ENCODE measurements around the gene ABCC8. TPM values are rescaled to one million over a fixed set of nuclear protein-coding genes. Genes with fewer than 3 reads are reported as not detected.

Gene ABCC8
- total and polyA plus RNA-seq, 2 donors (not counting 3 experiments of a cell fraction or from before 2014, with no cell fraction given), result not detected

DNA sequence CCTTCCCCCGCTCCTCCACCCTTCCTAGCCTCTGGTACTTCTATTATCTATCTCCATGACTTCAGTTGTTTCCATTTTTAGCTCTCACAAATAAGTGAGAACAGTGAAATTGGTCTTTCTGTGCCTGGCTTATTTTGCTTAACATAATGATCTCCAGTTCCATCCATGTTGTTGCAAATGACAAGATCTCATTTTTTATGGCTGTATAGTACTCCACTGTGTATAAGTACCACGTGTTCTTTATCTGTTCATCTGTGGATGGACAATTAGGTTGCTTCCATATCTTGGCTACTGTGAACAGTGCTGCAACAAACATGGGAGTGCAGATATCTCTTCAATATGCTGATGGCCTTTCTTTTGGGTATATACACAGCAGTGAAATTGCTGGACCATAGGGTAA is 6.9 kb upstream of the ABCC8 start:
- DNase-seq (ENCODE audit: low read depth, low spot score) (no peak), FAIRE-seq (no peak)
- CTCF ChIA-PET, result no interaction called here
- no TSS peak for BruUV-seq (replicated peaks)
- Histone ChIP-seq H3K27me3 (ENCODE audit: control insufficient read depth in 2 of 2, insufficient read depth in 2 of 2, low read length in 2 of 2) (peaks cover 0 to 7% of the 10 kb centered on the region in 2 experiments), H3K79me2 (ENCODE audit: control insufficient read depth, insufficient read depth, low read length) (no peaks in the 10 kb centered on the region), H3K4me3 (replicated peaks in 1 of 3; ENCODE audit: insufficient read depth in 1 of 3, low read depth in 1 of 3, low read length in 3 of 3) (no peak overlapping the region), H3K36me3 (ENCODE audit: control insufficient read depth in 2 of 2, extremely low read depth in 1 of 2, insufficient read depth in 2 of 2, low read length in 2 of 2) (no peaks in the 10 kb centered on the region), H3K9me1 (replicated peaks; ENCODE audit: control insufficient read depth, extremely low read depth, insufficient read depth, low read length) (no peaks in the 10 kb centered on the region), H2AFZ (ENCODE audit: low read depth, low read length) (no peak overlapping the region), H3K4me2 (ENCODE audit: insufficient read depth, low read length) (no peak overlapping the region), H3K27ac (ENCODE audit: insufficient read depth, low read depth, low read length) (no peak overlapping the region), H3K9ac (replicated peaks; ENCODE audit: extremely low read depth, insufficient read depth, low read length) (no peak overlapping the region), H3K9me3 (replicated peaks; ENCODE audit: control insufficient read depth, insufficient read depth, low read length) (no peaks in the 10 kb centered on the region), H4K20me1 (replicated peaks; ENCODE audit: control insufficient read depth, extremely low read depth, insufficient read depth, low read length) (no peaks in the 10 kb centered on the region), H3K4me1 (ENCODE audit: control insufficient read depth, extremely low read depth, insufficient read depth, low read length) (no peaks in the 10 kb centered on the region)
- dilution Hi-C loops (cut with MboI; ENCODE audit: extremely low pct_ligation_motif_present, low sequenced_read_pairs) (no loop called here), intact Hi-C loops (cut with micrococcal nuclease) (no loop called here)
- POLR2A ChIA-PET, result no interaction called here
- TF ChIP-seq POLR2AphosphoS5 (IDR thresholded peaks at IDR 0.05; ENCODE audit: insufficient read depth, low read depth, low read length), result no peak
- TF ChIP-seq GATA2 (IDR thresholded peaks at IDR 0.05; ENCODE audit: insufficient read depth, insufficient read length, low read depth, low read length), result no peak
- TF ChIP-seq FOS (IDR thresholded peaks at IDR 0.05; ENCODE audit: borderline replicate concordance, insufficient read depth, low read length), result no peak
- no peak for TF ChIP-seq MYC (IDR thresholded peaks at IDR 0.05; ENCODE audit: low read depth, low read length)
- TF ChIP-seq JUN (IDR thresholded peaks at IDR 0.05; ENCODE audit: borderline replicate concordance, insufficient read depth, insufficient read length, low read depth), result no peak
- TF ChIP-seq, protein P1, sequence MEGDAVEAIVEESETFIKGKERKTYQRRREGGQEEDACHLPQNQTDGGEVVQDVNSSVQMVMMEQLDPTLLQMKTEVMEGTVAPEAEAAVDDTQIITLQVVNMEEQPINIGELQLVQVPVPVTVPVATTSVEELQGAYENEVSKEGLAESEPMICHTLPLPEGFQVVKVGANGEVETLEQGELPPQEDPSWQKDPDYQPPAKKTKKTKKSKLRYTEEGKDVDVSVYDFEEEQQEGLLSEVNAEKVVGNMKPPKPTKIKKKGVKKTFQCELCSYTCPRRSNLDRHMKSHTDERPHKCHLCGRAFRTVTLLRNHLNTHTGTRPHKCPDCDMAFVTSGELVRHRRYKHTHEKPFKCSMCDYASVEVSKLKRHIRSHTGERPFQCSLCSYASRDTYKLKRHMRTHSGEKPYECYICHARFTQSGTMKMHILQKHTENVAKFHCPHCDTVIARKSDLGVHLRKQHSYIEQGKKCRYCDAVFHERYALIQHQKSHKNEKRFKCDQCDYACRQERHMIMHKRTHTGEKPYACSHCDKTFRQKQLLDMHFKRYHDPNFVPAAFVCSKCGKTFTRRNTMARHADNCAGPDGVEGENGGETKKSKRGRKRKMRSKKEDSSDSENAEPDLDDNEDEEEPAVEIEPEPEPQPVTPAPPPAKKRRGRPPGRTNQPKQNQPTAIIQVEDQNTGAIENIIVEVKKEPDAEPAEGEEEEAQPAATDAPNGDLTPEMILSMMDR (IDR thresholded peaks at IDR 0.05; ENCODE audit: extremely low read depth in 1 of 2, insufficient read depth in 1 of 2, low read depth in 1 of 2, low read length in 2 of 2), result no peak
- no peak for TF ChIP-seq POLR2A (IDR thresholded peaks at IDR 0.05; ENCODE audit: low read depth, low read length)
- TF ChIP-seq, protein P2, sequence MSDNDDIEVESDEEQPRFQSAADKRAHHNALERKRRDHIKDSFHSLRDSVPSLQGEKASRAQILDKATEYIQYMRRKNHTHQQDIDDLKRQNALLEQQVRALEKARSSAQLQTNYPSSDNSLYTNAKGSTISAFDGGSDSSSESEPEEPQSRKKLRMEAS (IDR thresholded peaks at IDR 0.05; ENCODE audit: insufficient read depth, insufficient read length), result no peak
- TF ChIP-seq EZH2 (IDR thresholded peaks at IDR 0.05; ENCODE audit: borderline replicate concordance, low read depth, low read length, severe bottlenecking), result no peak

All from endothelial cell of umbilical vein (primary cell).